Heart left ventricle (tissue), 16 donors: ENCODE results near the gene MRPL40. TPM values are rescaled to one million over a fixed set of nuclear protein-coding genes. Genes with fewer than 3 reads are reported as not detected.

Source experiments
- ATAC-seq, 4 donors: fragments of 200-7000 bp; cut with Tn5 transposase; one replicate each; pipeline ENCODE4 v1.9.1; 2020 to 2022; ENCODE audit warnings: moderate library complexity in 4 of 4, mild to moderate bottlenecking in 3 of 4, moderate number of reproducible peaks in 1 of 4
- DNase-seq, 5 donors: peaks; one replicate each; pipeline ENCODE4 v3.0.0-alpha.2; 2020
- H3K27ac ChIP-seq, 12 donors: fragments of 200-600 bp; sonication (generic) in 4 of 12; one replicate each; pipeline versions ENCODE4 v1.5.0 to v1.8.0; 2016 to 2022; ENCODE audit warnings: mild to moderate bottlenecking in 2 of 12
- H3K27me3 ChIP-seq, 9 donors: fragments of 200-600 bp; sonication (generic) in 2 of 9; one replicate each; pipeline versions ENCODE4 v1.5.1 to v1.8.0; 2016 to 2022; ENCODE audit warnings: mild to moderate bottlenecking in 3 of 9
- H3K36me3 ChIP-seq, 9 donors: fragments of 200-600 bp; sonication (generic) in 2 of 9; one replicate each; pipeline versions ENCODE4 v1.5.0 to v1.8.0; 2018 to 2022; ENCODE audit warnings: mild to moderate bottlenecking in 2 of 9
- H3K4me1 ChIP-seq, 12 donors: fragments of 200-600 bp; sonication (generic) in 4 of 12; one replicate each; pipeline versions ENCODE4 v1.5.0 to v1.8.0; 2016 to 2022; ENCODE audit warnings: mild to moderate bottlenecking in 3 of 12
- H3K4me3 ChIP-seq, 12 donors: fragments of 200-600 bp; sonication (generic) in 4 of 12; one replicate each; pipeline versions ENCODE4 v1.5.0 to v1.8.0; 2017 to 2022; ENCODE audit warnings: mild to moderate bottlenecking in 9 of 12, moderate library complexity in 4 of 12
- H3K9me3 ChIP-seq, 12 donors: fragments of 200-600 bp; sonication (generic) in 4 of 12; one replicate each; pipeline versions ENCODE4 v1.5.0 to v1.8.0; 2016 to 2022; ENCODE audit warnings: mild to moderate bottlenecking in 1 of 12
- CTCF ChIP-seq, 12 donors: fragments of 200-600 bp; sonication (generic) in 4 of 12; IDR thresholded peaks; one replicate each; pipeline versions ENCODE4 v1.5.0 to v1.8.0; 2018 to 2022; ENCODE audit warnings: antibody characterized with exemption in 12 of 12, mild to moderate bottlenecking in 5 of 12
- POLR2A ChIP-seq, 2 donors: fragments of 450-650 bp; IDR thresholded peaks; one replicate each; pipeline ENCODE4 v1.6.1; 2017; ENCODE audit warnings: antibody characterized with exemption in 2 of 2, mild to moderate bottlenecking in 2 of 2, moderate library complexity in 2 of 2
- WGBS, 4 donors: extraction: QIAGEN DNeasy Blood & Tissue Kit in 2 of 4; methylation state at CpG; one replicate each; pipeline versions ENCODE4 v1.1.5 to v1.1.7; 2013 to 2018; 5-methylcytosine and 5-hydroxymethylcytosine counted together
- intact Hi-C, 10 donors: fragments of 100-400 bp; cut with DNase I; formaldehyde crosslinking; loops; one replicate each; pipeline versions ENCODE4 v1.11.1 to v1.14.2; 2022
- polyA plus RNA-seq, 2 donors: library from polyadenylated mRNA; stranded (reverse); fragments of 200-250 nt; gene quantifications; one replicate each; pipeline ENCODE4 v1.2.3, GENCODE V29; 2013
- total RNA-seq, 9 donors: library from RNA; depleted of rRNA in 2 of 9; stranded (reverse); fragments of >200 nt in 2 of 9; fragmentation: NEBNext Ultra II Directional in 3 of 9; extraction: Animal tissue kit (Norgen Biotek cat#: 25700) in 3 of 9; gene quantifications; one replicate each; pipeline versions ENCODE4 v1.1.0 to v1.2.4, GENCODE V29; 2016 to 2023
- donor health status: ischemic (EF 13 %, LVEDD 7.1; RV severe dilation, severe dysfunction).
- donor health status: healthy with polysubstance abuse.
- donor health status: DM: no; HTN: yes; CAD: no.
- donor health status: DM: no; HTN: no; CAD: no.
- donor health status: ischemic (EF 25% LVEDD 6.9; RV normal size, moderate dysfunction).
- donor health status: ischemic (EF 25% LVEDD 5.7; RV mildly dilated, moderate dysfunction).
- donor health status: healthy.
- donor health status: DM: yes; HTN: yes; CAD: no.
- donor health status: ischemic (EF 35%, LVEDD 5.7; RV mildly dilated, moderate dysfunction).
- donor health status: nonischemic (EF 11% LVEDD 7.7; RV severe dilation, severe dysfunction).
- donor health status: DM: yes; HTN: yes; CAD: no.
- donor health status: PGD.
- donor health status: ischemic (EF 29% LVEDD 5.4; RV normal size, mild dysfunction).
- donor health status: nonischemic (EF 23%, LVEDD 6.1; RV moderate dilation, normal function).

The MRPL40 gene
- total and polyA plus RNA-seq, 11 donors: 39.9 to 119 (median 54.2) TPM

DNA sequence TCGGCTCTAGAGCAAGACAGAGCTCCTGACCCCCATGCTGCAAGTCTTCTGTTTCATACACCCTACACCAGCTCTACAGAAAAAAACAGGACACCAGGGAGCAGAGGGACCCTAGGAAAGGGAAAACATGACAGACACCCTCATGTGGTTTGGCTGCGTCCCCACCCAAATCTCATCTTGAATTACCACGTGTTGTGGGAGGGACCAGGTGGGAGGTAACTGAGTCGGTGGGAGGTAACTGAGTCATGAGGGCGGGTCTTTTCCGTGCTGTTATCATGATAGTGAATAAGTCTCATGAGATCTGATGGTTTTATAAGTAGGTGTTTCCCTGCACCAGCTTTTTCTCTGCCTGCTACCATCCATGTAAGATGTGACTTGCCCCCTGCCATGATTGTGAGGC, 21.8 kb downstream of the MRPL40 start:
- TF ChIP-seq POLR2A (IDR thresholded peaks at IDR 0.05) (no peak), CTCF (IDR thresholded peaks at IDR 0.05) (no peak)
- Histone ChIP-seq H3K27ac (no peak overlapping the region), H3K36me3 (peaks cover 5 to 99% (median 90%) of the 10 kb centered on the region in 9 donors), H3K27me3 (no peaks in the 10 kb centered on the region), H3K4me3 (no peak overlapping the region), H3K9me3 (no peaks in the 10 kb centered on the region), H3K4me1 (peaks cover 0 to under 1% (median 0%) of the 10 kb centered on the region in 12 donors)
- DNase-seq (no peak), ATAC-seq (no peak)
- WGBS, 4 donors: 74 to 80% (median 80%) methylated on average over 6 of the region's 6 CpGs
- intact Hi-C loops: loop anchor here in 2 of 10 donors (5.0 to 10.0 kb wide), 2 partner anchors 52 to 269 kb away; no protein-coding TSS in a partner anchor

DNA sequence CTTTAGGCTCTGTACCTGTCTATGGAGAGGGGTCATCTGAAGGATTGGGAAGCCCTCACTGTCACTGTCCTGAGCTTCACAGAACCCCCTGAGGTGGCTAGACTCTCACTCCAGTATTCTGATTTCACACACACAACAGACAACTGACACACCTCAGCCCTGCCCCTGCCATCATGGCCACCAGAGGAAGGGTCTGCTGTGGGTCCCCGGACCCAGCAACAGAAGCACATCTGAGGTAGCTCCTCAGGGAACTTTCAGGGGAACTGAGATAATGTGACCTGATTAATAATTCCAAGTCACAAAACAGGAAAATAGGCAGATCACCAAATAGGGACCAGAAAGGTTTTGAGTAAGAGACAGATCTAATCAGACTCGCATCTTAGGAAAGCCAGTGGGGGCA, 22.7 kb downstream of the MRPL40 start:
- 96 to 100% (median 98%) methylated on average over 2 of the region's 2 CpGs for WGBS, 4 donors
- DNase-seq (no peak), ATAC-seq (no peak)
- H3K36me3 ChIP-seq: peaks cover 5 to 100% (median 96%) of the 10 kb centered on the region in 9 donors
- no peak overlapping the region for H3K27ac ChIP-seq
- no peaks in the 10 kb centered on the region for H3K27me3 ChIP-seq
- TF ChIP-seq CTCF (IDR thresholded peaks at IDR 0.05) (no peak), POLR2A (IDR thresholded peaks at IDR 0.05) (no peak)
- intact Hi-C loops: loop anchor here in 1 of 10 donors (10.0 kb wide), 1 partner anchor 270 kb away; no protein-coding TSS in a partner anchor
- H3K4me1 ChIP-seq: no peaks in the 10 kb centered on the region
- no peaks in the 10 kb centered on the region for H3K9me3 ChIP-seq
- no peak overlapping the region for H3K4me3 ChIP-seq

- no peaks in the 10 kb centered on the region for H3K9me3 ChIP-seq
- H3K4me1 ChIP-seq: no peaks in the 10 kb centered on the region
- no peak overlapping the region for H3K4me3 ChIP-seq
- H3K27ac ChIP-seq: no peak overlapping the region
- no peak for DNase-seq
- intact Hi-C loops: loop anchor here in 1 of 10 donors (10.0 kb wide), 1 partner anchor 271 kb away; no protein-coding TSS in a partner anchor
- WGBS, 4 donors: 69 to 88% (median 78%) methylated on average over 4 of the region's 4 CpGs
- no peak for ATAC-seq
- no peaks in the 10 kb centered on the region for H3K27me3 ChIP-seq
- TF ChIP-seq POLR2A (IDR thresholded peaks at IDR 0.05): no peak
- no peak for TF ChIP-seq CTCF (IDR thresholded peaks at IDR 0.05)
- peaks cover 5 to 100% (median 94%) of the 10 kb centered on the region in 9 donors for H3K36me3 ChIP-seq
Observed at GRCh38 chr22:19455585-19456370, 23.4 kb downstream of the MRPL40 start.

GRCh38 chr22:19456541-19456940, 24.2 kb downstream of the MRPL40 start:
- no peaks in the 10 kb centered on the region for H3K27me3 ChIP-seq
- ATAC-seq (no peak), DNase-seq (no peak)
- H3K27ac ChIP-seq: no peak overlapping the region
- peaks cover 5 to 100% (median 94%) of the 10 kb centered on the region in 9 donors for H3K36me3 ChIP-seq
- H3K4me3 ChIP-seq: no peak overlapping the region
- no peaks in the 10 kb centered on the region for H3K9me3 ChIP-seq
- intact Hi-C loops: loop anchor here in 1 of 10 donors (10.0 kb wide), 1 partner anchor 272 kb away; no protein-coding TSS in a partner anchor
- TF ChIP-seq POLR2A (IDR thresholded peaks at IDR 0.05): no peak
- TF ChIP-seq CTCF (IDR thresholded peaks at IDR 0.05): no peak
- no peaks in the 10 kb centered on the region for H3K4me1 ChIP-seq
- 91 to 96% (median 94%) methylated on average over 9 to 10 of the region's 10 CpGs for WGBS, 4 donors
